HG03139 (cell line): ENCODE results near the gene TFE3.

Experiments
- ATAC-seq: cut with Tn5 transposase; IDR thresholded peaks from one replicate; pipeline ENCODE4 v1.9.1; 2021; ENCODE audit not compliant: unreplicated experiment

Gene TFE3

GRCh38 chrX:49061916-49062315 is 18.8 kb upstream of the TFE3 start:
- no peak for ATAC-seq

GRCh38 chrX:49061490-49061889 is 18.3 kb upstream of the TFE3 start:
- no peak for ATAC-seq

- ATAC-seq: no peak
Observed at GRCh38 chrX:49060914-49061313, 17.8 kb upstream of the TFE3 start.

- ATAC-seq: no peak
Observed at GRCh38 chrX:49059681-49060085, 16.5 kb upstream of the TFE3 start.

- ATAC-seq: no peak
Observed at GRCh38 chrX:49059201-49059600, 16.0 kb upstream of the TFE3 start.

- ATAC-seq: no peak
Observed at GRCh38 chrX:49058794-49059193, 15.6 kb upstream of the TFE3 start, which contains the start of gene CCDC120. TSS of gene CCDC120 (plus strand) at chrX:49058999. CDS start at chrX:49062042, 3,043 bp downstream.

- no peak for ATAC-seq
Observed at GRCh38 chrX:49054073-49054762, 11.1 kb upstream of the TFE3 start.

- no peak for ATAC-seq
Observed at GRCh38 chrX:49053223-49054072, 10.3 kb upstream of the TFE3 start.

GRCh38 chrX:49043987-49044281 is 777 bp upstream of the TFE3 start:
- no peak for ATAC-seq

- ATAC-seq: peak; percentile 3
Observed at GRCh38 chrX:49042581-49043219, 457 bp downstream of the TFE3 start.

- no peak for ATAC-seq
Observed at GRCh38 chrX:49041744-49042580, 1.2 kb downstream of the TFE3 start.

- no peak for ATAC-seq
Observed at GRCh38 chrX:49040376-49040955, 2.7 kb downstream of the TFE3 start.

GRCh38 chrX:49039598-49040375 is 3.4 kb downstream of the TFE3 start:
- no peak for ATAC-seq

GRCh38 chrX:49037883-49038475 is 5.2 kb downstream of the TFE3 start:
- no peak for ATAC-seq

- no peak for ATAC-seq
Observed at GRCh38 chrX:49030283-49030682, 12.9 kb downstream of the TFE3 start.

GRCh38 chrX:49029876-49030275 is 13.3 kb downstream of the TFE3 start:
- ATAC-seq: no peak

GRCh38 chrX:49019599-49020249 is 23.4 kb downstream of the TFE3 start:
- no peak for ATAC-seq

GRCh38 chrX:49019050-49019449 is 24.1 kb downstream of the TFE3 start:
- ATAC-seq: no peak

GRCh38 chrX:49003696-49004095 is 39.5 kb downstream of the TFE3 start:
- no peak for ATAC-seq
